Activated CD4-positive, alpha-beta T cell treated with anti-CD3 and anti-CD28 coated beads for 36 hours (primary cell): ENCODE results near the gene ATG101. TPM values are rescaled to one million over a fixed set of nuclear protein-coding genes. Genes with fewer than 3 reads are reported as not detected.
"Not testable (repeated sequence)": the region's sequence is repeated elsewhere in the genome, so short reads cannot be mapped to it uniquely, and the experiment has no call there.

Experiments used
- ATAC-seq: fragments of 200-7000 bp; cut with Tn5 transposase; one replicate; pipeline ENCODE4 v1.10.0; 2021; ENCODE audit warnings: mild to moderate bottlenecking, moderate library complexity
- CTCF ChIA-PET: fragments of 350-600 bp; sonication (Branson Sonifier 250); formaldehyde crosslinking; loops from one replicate; lab custom pipeline; 2021; ENCODE audit warnings: antibody characterized with exemption; lab: Charles Lee
- POLR2A ChIA-PET: fragments of 350-600 bp; sonication (Branson Sonifier 250); formaldehyde crosslinking; loops from one replicate; lab custom pipeline; 2021; ENCODE audit warnings: antibody characterized with exemption, inconsistent platforms; lab: Charles Lee
- DNase-seq: peaks from one replicate; pipeline ENCODE4 v3.0.0-alpha.2; 2020
- H3K27ac Mint-ChIP-seq: one replicate; pipeline ENCODE4 v1.8.0; 2021; ENCODE audit warnings: mixed read lengths
- H3K27me3 Mint-ChIP-seq: one replicate; pipeline ENCODE4 v1.8.0; 2021; ENCODE audit warnings: mixed read lengths
- H3K36me3 Mint-ChIP-seq: one replicate; pipeline ENCODE4 v1.8.0; 2021; ENCODE audit warnings: low read depth, mixed read lengths
- H3K4me1 Mint-ChIP-seq: one replicate; pipeline ENCODE4 v1.8.0; 2021; ENCODE audit warnings: mixed read lengths
- H3K4me3 Mint-ChIP-seq: one replicate; pipeline ENCODE4 v1.8.0; 2021; ENCODE audit warnings: mild to moderate bottlenecking, moderate library complexity, mixed read lengths
- H3K9me3 Mint-ChIP-seq: one replicate; pipeline ENCODE4 v1.8.0; 2021; ENCODE audit warnings: low read depth, mixed read lengths
- intact Hi-C, 2 experiments: fragments of 100-400 bp; cut with DNase I in 1 of 2; cut with micrococcal nuclease in 1 of 2; formaldehyde crosslinking; loops; one replicate each; pipeline versions ENCODE4 v1.14.2 to v1.15.1; 2022 to 2024; cut with DNase I, micrococcal nuclease
- total RNA-seq, 2 experiments: library from RNA; stranded (reverse); gene quantifications; one replicate each; pipeline ENCODE4 v1.2.3, GENCODE V29; 2021

Gene ATG101
- total RNA-seq, 2 experiments from 2014 or later: 24.0 to 30.7 TPM

GRCh38 chr12:52089491-52089890 is 19.7 kb downstream of the ATG101 start:
- Mint-ChIP-seq H3K4me3 (no peak overlapping the region), H3K36me3 (no peaks in the 10 kb centered on the region), H3K4me1 (no peaks in the 10 kb centered on the region), H3K9me3 (no peaks in the 10 kb centered on the region), H3K27ac (no peak overlapping the region), H3K27me3 (peaks cover 32% of the 10 kb centered on the region)
- CTCF ChIA-PET: interaction anchor here (0.6 to 5.6 kb wide), 3 partner anchors 32 to 190 kb away, joined by 3 to 54 read pairs (median 3); no protein-coding TSS in a partner anchor
- ATAC-seq (no peak), DNase-seq (no peak)
- intact Hi-C loops: no loop called here
- POLR2A ChIA-PET: no interaction called here

- ATAC-seq: no peak
- no peaks in the 10 kb centered on the region for H3K4me1 Mint-ChIP-seq
- ChIA-PET POLR2A (no interaction called here), CTCF (interaction anchor here (1.3 to 2.1 kb wide), 3 partner anchors 14 to 65 kb away, joined by 4 to 19 read pairs (median 5); no protein-coding TSS in a partner anchor)
- peaks cover 34% of the 10 kb centered on the region for H3K27me3 Mint-ChIP-seq
- H3K9me3 Mint-ChIP-seq: no peaks in the 10 kb centered on the region
- H3K27ac Mint-ChIP-seq: no peak overlapping the region
- H3K4me3 Mint-ChIP-seq: no peak overlapping the region
- no peak for DNase-seq
- intact Hi-C loops: no loop called here
- H3K36me3 Mint-ChIP-seq: no peaks in the 10 kb centered on the region
Observed at GRCh38 chr12:52090291-52090690, 20.5 kb downstream of the ATG101 start.

GRCh38 chr12:52091061-52091460 is 21.3 kb downstream of the ATG101 start:
- POLR2A ChIA-PET: no interaction called here
- H3K9me3 Mint-ChIP-seq: no peaks in the 10 kb centered on the region

GRCh38 chr12:52091869-52092268 is 22.1 kb downstream of the ATG101 start:
- Mint-ChIP-seq H3K27me3 (peaks cover 35% of the 10 kb centered on the region), H3K4me1 (no peaks in the 10 kb centered on the region), H3K4me3 (no peak overlapping the region), H3K27ac (no peak overlapping the region), H3K36me3 (no peaks in the 10 kb centered on the region), H3K9me3 (no peaks in the 10 kb centered on the region)
- no peak for DNase-seq
- intact Hi-C loops: no loop called here
- POLR2A ChIA-PET: no interaction called here
- CTCF ChIA-PET: interaction anchor here (1.6 to 2.1 kb wide), 2 partner anchors 16 to 67 kb away, joined by 5 to 19 read pairs; no protein-coding TSS in a partner anchor
- ATAC-seq: no peak

More at GRCh38 chr12:52091061-52091460, 21.3 kb downstream of the ATG101 start:
- DNase-seq (no peak), ATAC-seq (no peak)
- Mint-ChIP-seq H3K4me1 (no peaks in the 10 kb centered on the region), H3K27ac (no peak overlapping the region), H3K27me3 (peaks cover 34% of the 10 kb centered on the region), H3K4me3 (no peak overlapping the region), H3K36me3 (no peaks in the 10 kb centered on the region)
- intact Hi-C loops: no loop called here
- CTCF ChIA-PET: interaction anchor here (0.6 to 2.1 kb wide), 6 partner anchors 15 to 119 kb away, joined by 3 to 19 read pairs (median 4); no protein-coding TSS in a partner anchor

- Mint-ChIP-seq H3K4me3 (no peak overlapping the region), H3K36me3 (no peaks in the 10 kb centered on the region), H3K27me3 (peaks cover 30% of the 10 kb centered on the region), H3K9me3 (no peaks in the 10 kb centered on the region), H3K4me1 (no peaks in the 10 kb centered on the region), H3K27ac (no peak overlapping the region)
- DNase-seq: no peak
- no peak for ATAC-seq
- POLR2A ChIA-PET: no interaction called here
- CTCF ChIA-PET: interaction anchor here (0.6 to 2.2 kb wide), 3 partner anchors 68 to 362 kb away, joined by 3 to 8 read pairs (median 4); no protein-coding TSS in a partner anchor
- intact Hi-C loops: no loop called here
Observed at GRCh38 chr12:52093346-52093745, 23.6 kb downstream of the ATG101 start.

GRCh38 chr12:52096332-52097044 is 26.7 kb downstream of the ATG101 start:
- DNase-seq (no peak), ATAC-seq (no peak)
- Mint-ChIP-seq H3K9me3 (no peaks in the 10 kb centered on the region), H3K4me3 (no peak overlapping the region), H3K36me3 (no peaks in the 10 kb centered on the region), H3K27ac (no peak overlapping the region), H3K4me1 (no peaks in the 10 kb centered on the region), H3K27me3 (peaks cover 18% of the 10 kb centered on the region)
- POLR2A ChIA-PET: no interaction called here
- CTCF ChIA-PET: no interaction called here
- intact Hi-C loops: no loop called here

- Mint-ChIP-seq H3K27ac (no peak overlapping the region), H3K4me3 (no peak overlapping the region), H3K27me3 (peaks cover 18% of the 10 kb centered on the region), H3K36me3 (no peaks in the 10 kb centered on the region), H3K4me1 (no peaks in the 10 kb centered on the region), H3K9me3 (no peaks in the 10 kb centered on the region)
- CTCF ChIA-PET: no interaction called here
- DNase-seq (peak; percentile 29), ATAC-seq (peak; percentile 60)
- intact Hi-C loops: no loop called here
- POLR2A ChIA-PET: no interaction called here
Observed at GRCh38 chr12:52097045-52097666, 27.4 kb downstream of the ATG101 start.

GRCh38 chr12:52104431-52105089 is 34.8 kb downstream of the ATG101 start:
- intact Hi-C loops, H3K36me3 Mint-ChIP-seq, POLR2A ChIA-PET, H3K27ac Mint-ChIP-seq, H3K4me1 Mint-ChIP-seq, H3K9me3 Mint-ChIP-seq, H3K4me3 Mint-ChIP-seq, ATAC-seq, DNase-seq: not testable (repeated sequence)
- H3K27me3 Mint-ChIP-seq: peaks cover 39% of the 10 kb centered on the region
- CTCF ChIA-PET: interaction anchor here (1.0 to 3.1 kb wide), 3 partner anchors 14 to 79 kb away, joined by 3 to 17 read pairs (median 3); no protein-coding TSS in a partner anchor

- intact Hi-C loops: loop anchor here (1.0 kb wide), 1 partner anchor 91 kb away; no protein-coding TSS in a partner anchor
- H3K4me3 Mint-ChIP-seq, H3K9me3 Mint-ChIP-seq, H3K27me3 Mint-ChIP-seq, ATAC-seq, H3K36me3 Mint-ChIP-seq: not testable (repeated sequence)
- ChIA-PET POLR2A (interaction anchor here (0.6 kb wide), 2 partner anchors 428 to 824 kb away, joined by 3 to 5 read pairs; no protein-coding TSS in a partner anchor), CTCF (interaction anchor here (0.9 to 5.1 kb wide), 10 partner anchors 11 to 123 kb away, joined by 3 to 55 read pairs (median 4); no protein-coding TSS in a partner anchor)
- peaks cover 31% of the 10 kb centered on the region for H3K4me1 Mint-ChIP-seq
- peak overlapping the region; percentile 6 for H3K27ac Mint-ChIP-seq
- peak; percentile 82 for DNase-seq
Observed at GRCh38 chr12:52116222-52117125, 46.7 kb downstream of the ATG101 start.

GRCh38 chr12:52117806-52118475 is 48.2 kb downstream of the ATG101 start:
- peaks cover 31% of the 10 kb centered on the region for H3K4me1 Mint-ChIP-seq
- H3K9me3 Mint-ChIP-seq, POLR2A ChIA-PET, H3K4me3 Mint-ChIP-seq, ATAC-seq, H3K36me3 Mint-ChIP-seq, DNase-seq, intact Hi-C loops, H3K27ac Mint-ChIP-seq: not testable (repeated sequence)
- peaks cover 11% of the 10 kb centered on the region for H3K27me3 Mint-ChIP-seq
- CTCF ChIA-PET: interaction anchor here (0.7 to 5.1 kb wide), 7 partner anchors 10 to 92 kb away, joined by 3 to 55 read pairs (median 4); partner anchors contain the start of gene ATG101
